Right renal pelvis (tissue), 4 donors: ENCODE data around the gene PGP. TPM values are rescaled to one million over a fixed set of nuclear protein-coding genes. Genes with fewer than 3 reads are reported as not detected.

Experiments
- DNase-seq, 4 donors: peaks; one replicate each; pipeline ENCODE4 v3.0.0-alpha.2; 2013; ENCODE audit warnings: low read depth in 4 of 4, low spot score in 3 of 4, missing footprints in 1 of 4
- polyA plus RNA-seq, 4 donors: library from polyadenylated mRNA; unstranded; fragments of 120-200 nt; gene quantifications; one replicate each; pipeline ENCODE4 v1.2.1, GENCODE V29; 2013; ENCODE audit not compliant: insufficient read length in 4 of 4

PGP gene
- polyA plus RNA-seq, 4 donors: 12.7 to 15.5 (median 14.1) TPM

- no peak for DNase-seq
Observed at GRCh38 chr16:2170587-2171435, 43.8 kb downstream of the PGP start.

DNA sequence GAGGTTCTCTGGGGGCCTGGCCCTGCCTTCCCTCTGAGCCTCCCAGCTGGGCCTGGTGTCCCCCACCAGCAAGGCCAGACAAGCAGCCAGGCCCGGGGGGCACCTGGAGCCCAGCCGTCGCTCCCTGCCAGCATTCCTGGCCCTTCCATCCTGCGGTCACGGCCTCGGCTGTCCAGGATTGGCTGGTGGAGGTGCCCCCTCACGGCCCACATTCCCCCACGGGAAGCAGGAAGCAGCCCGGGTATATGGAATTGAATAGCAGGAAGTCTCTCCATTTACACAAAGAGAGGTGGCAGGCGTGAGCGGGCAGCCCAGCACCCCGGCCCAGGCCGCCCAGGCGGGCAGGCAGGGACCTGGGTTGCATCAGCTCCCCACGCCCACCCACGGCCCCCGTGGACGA lies 44.6 kb downstream of the PGP start:
- no peak for DNase-seq

- DNase-seq: no peak
Observed at GRCh38 chr16:2167068-2167638, 47.5 kb downstream of the PGP start.

GRCh38 chr16:2166263-2167067 lies 48.2 kb downstream of the PGP start:
- DNase-seq: no peak

DNA sequence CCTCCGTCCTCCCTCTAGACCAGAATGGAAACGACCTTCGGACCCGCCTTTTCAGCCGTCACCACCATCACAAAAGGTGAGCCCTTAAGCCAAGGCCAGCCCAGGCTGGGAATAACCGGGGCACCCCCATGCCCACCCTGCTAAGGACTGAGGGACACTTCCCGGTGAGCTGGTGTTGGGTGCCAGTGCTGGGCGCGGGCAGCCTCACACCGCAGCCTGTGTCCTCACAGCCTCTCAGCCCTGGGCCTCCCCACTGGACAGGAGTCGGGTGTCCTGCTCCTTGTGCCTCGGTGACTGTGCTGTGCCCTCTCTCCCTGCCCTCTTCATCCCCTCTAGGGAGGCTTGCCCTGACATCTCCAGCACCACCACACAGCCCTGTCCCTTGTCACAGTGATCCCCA lies 48.8 kb downstream of the PGP start:
- no peak for DNase-seq

DNA sequence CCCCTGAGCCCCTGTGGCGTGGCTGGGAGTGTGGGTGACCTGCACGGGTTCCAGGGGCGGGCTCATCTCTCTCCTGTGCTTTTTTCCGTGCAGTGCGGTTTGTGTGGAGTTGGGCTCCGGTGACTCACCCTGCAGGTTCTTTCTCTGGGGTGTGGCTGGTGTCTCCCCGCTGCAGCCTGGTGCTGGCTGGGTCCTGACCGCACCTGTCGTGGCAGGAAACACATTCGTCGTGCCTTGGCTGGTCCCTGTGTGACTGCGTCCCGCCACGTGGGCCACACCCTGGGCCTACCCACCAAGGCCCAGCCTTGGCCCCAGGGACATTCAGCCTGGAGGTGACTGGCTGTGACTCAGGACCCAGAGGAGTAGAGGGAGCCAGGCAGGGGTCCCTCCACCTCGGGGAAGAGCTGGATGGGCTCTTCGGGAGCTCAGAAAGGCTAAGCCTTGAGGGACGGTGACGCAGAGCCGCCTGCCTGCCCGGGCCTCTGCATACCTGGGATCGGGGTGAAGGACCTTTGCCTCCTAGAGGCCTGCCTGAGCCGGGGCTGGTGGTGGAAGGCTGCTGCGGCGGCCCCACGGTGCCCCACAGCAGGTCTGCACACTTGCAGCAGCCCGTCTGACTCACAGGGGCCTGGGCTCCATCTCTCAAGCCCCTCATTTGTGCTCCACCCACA lies 51.3 kb downstream of the PGP start:
- no peak for DNase-seq

GRCh38 chr16:2162676-2163118 lies 51.9 kb downstream of the PGP start:
- no peak for DNase-seq

DNA sequence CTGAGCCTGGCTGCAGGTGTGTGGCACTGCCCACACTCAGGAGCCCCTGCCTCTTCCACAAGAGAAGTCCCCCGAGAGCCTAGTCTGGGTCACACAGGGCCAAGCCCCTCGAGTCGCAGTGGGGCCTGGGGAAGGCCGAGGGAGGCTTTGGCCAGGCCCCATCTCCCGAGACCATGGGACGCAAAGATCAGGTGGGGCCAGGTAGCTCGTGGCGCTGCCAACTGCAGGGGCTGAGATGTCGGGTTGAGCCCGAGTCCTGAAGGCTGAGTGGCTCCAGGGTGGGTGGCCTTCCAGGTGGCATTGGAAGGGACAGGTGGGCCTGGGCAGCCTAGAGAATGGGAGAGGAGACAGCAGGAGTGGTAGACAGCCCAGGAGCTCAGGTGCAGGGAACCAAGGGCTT lies 52.7 kb downstream of the PGP start:
- no peak for DNase-seq

Other genes starting within 250 kb of the PGP start
- gene RNF151, start 248.0 kb downstream of the PGP start, polyA plus RNA-seq: not detected
- 10 to 100 TPM; 26.0 to 47.2 (median 35.0) TPM for gene TBL3, start 242.8 kb downstream of the PGP start, polyA plus RNA-seq
- gene NOXO1, start 233.4 kb downstream of the PGP start, polyA plus RNA-seq: under 1 TPM; 0.52 to 0.97 (median 0.65) TPM
- 10 to 100 TPM; 24.2 to 36.0 (median 27.1) TPM for gene GFER, start 230.6 kb downstream of the PGP start, polyA plus RNA-seq
- gene SYNGR3, start 224.9 kb downstream of the PGP start, polyA plus RNA-seq: 1 to 10 TPM; 1.2 to 2.6 (median 2.3) TPM
- gene ZNF598, start 205.0 kb downstream of the PGP start, polyA plus RNA-seq: 10 to 100 TPM; 17.6 to 27.5 (median 18.1) TPM
- 10 to 100 TPM in 1 of 4 donors, 1 to 10 TPM in 3; 3.8 to 10.3 (median 5.5) TPM for gene NPW, start 195.1 kb downstream of the PGP start, polyA plus RNA-seq
- gene NHERF2, start 187.9 kb downstream of the PGP start, polyA plus RNA-seq: 100 to 1,000 TPM; 117 to 185 (median 126) TPM
- 10 to 100 TPM; 17.6 to 26.6 (median 19.0) TPM for gene NTHL1, start 167.0 kb downstream of the PGP start, polyA plus RNA-seq
- gene TSC2, start 166.9 kb downstream of the PGP start, polyA plus RNA-seq: 100 to 1,000 TPM; 121 to 152 (median 136) TPM
- gene PKD1, start 78.9 kb downstream of the PGP start, polyA plus RNA-seq: 100 to 1,000 TPM in 1 of 4 donors, 10 to 100 TPM in 3; 55.0 to 101 (median 69.2) TPM
- gene RAB26, start 66.2 kb downstream of the PGP start, polyA plus RNA-seq: 1 to 10 TPM; 2.0 to 3.5 (median 2.4) TPM
- 10 to 100 TPM; 53.7 to 63.4 (median 57.5) TPM for gene TRAF7, start 59.1 kb downstream of the PGP start, polyA plus RNA-seq
- gene CASKIN1, start 18.2 kb downstream of the PGP start, polyA plus RNA-seq: 1 to 10 TPM; 1.2 to 3.1 (median 1.4) TPM
- gene MLST8, start 9.4 kb downstream of the PGP start, polyA plus RNA-seq: 10 to 100 TPM; 43.9 to 49.5 (median 46.3) TPM
- gene BRICD5, start 4.0 kb downstream of the PGP start, polyA plus RNA-seq: 1 to 10 TPM; 4.1 to 9.2 (median 5.4) TPM
- 10 to 100 TPM; 15.9 to 25.4 (median 16.8) TPM for gene E4F1, start 8.8 kb upstream of the PGP start, polyA plus RNA-seq
- gene DNASE1L2, start 21.6 kb upstream of the PGP start, polyA plus RNA-seq: 1 to 10 TPM in 2 of 4 donors, under 1 TPM in 2; 0.86 to 1.8 (median 0.95) TPM
- 100 to 1,000 TPM in 1 of 4 donors, 10 to 100 TPM in 3; 57.6 to 101 (median 69.3) TPM for gene ECI1, start 36.7 kb upstream of the PGP start, polyA plus RNA-seq
- gene RNPS1, start 53.3 kb upstream of the PGP start, polyA plus RNA-seq: 100 to 1,000 TPM; 184 to 221 (median 195) TPM
- gene ABCA3, start 125.9 kb upstream of the PGP start, polyA plus RNA-seq: 1 to 10 TPM; 5.2 to 6.7 (median 5.7) TPM
- 10 to 100 TPM in 2 of 4 donors, 1 to 10 TPM in 2; 9.5 to 11.3 (median 10.1) TPM for gene CCNF, start 214.6 kb upstream of the PGP start, polyA plus RNA-seq
- gene TEDC2, start 245.3 kb upstream of the PGP start, polyA plus RNA-seq: 10 to 100 TPM in 1 of 4 donors, 1 to 10 TPM in 3; 8.0 to 13.8 (median 9.1) TPM